Measurements from ENCODE around the gene UQCC5. TPM values are rescaled to one million over a fixed set of nuclear protein-coding genes. Genes with fewer than 3 reads are reported as not detected.

UQCC5 gene
- total RNA-seq, 1 donor from 2014 or later: 65.8 TPM

- intact Hi-C loops (cut with micrococcal nuclease): no loop called here
These were observed 3.4 kb upstream of the UQCC5 start for GRCh38 chr3:52532838-52533622.

GRCh38 chr3:52533623-52534280 is 2.7 kb upstream of the UQCC5 start, which contains the start of gene NT5DC2:
TSS of gene NT5DC2 (minus strand) at chr3:52533857. CDS start at chr3:52533737, 120 bp downstream.
- Histone ChIP-seq H3K9me3 (replicated peaks) (no peaks in the 10 kb centered on the region), H3K36me3 (no peaks in the 10 kb centered on the region), H3K4me3 (peak within 1 kb of the TSS; percentile 82), H3K27ac (replicated peaks) (peak within 1 kb of the TSS; percentile 97), H3K27me3 (ENCODE audit: low read depth) (no peaks in the 10 kb centered on the region), H3K4me1 (peaks cover 93% of the 10 kb centered on the region)
- peak; percentile 21 for TF ChIP-seq CTCF (IDR thresholded peaks at IDR 0.05; ENCODE audit: borderline replicate concordance)
- peak; percentile 77 for DNase-seq
- intact Hi-C loops (cut with micrococcal nuclease): no loop called here

More at GRCh38 chr3:52532838-52533622, 3.4 kb upstream of the UQCC5 start:
- Histone ChIP-seq H3K27me3 (ENCODE audit: low read depth) (no peaks in the 10 kb centered on the region), H3K9me3 (replicated peaks) (no peaks in the 10 kb centered on the region), H3K36me3 (peaks cover under 1% of the 10 kb centered on the region), H3K4me1 (peaks cover 93% of the 10 kb centered on the region), H3K4me3 (peak overlapping the region; percentile 82), H3K27ac (replicated peaks) (peak overlapping the region; percentile 94)
- DNase-seq: no peak
- TF ChIP-seq CTCF (IDR thresholded peaks at IDR 0.05; ENCODE audit: borderline replicate concordance): no peak

GRCh38 chr3:52534281-52535183 is 1.9 kb upstream of the UQCC5 start:
- H3K4me1 ChIP-seq: peaks cover 93% of the 10 kb centered on the region
- H3K27me3 ChIP-seq (ENCODE audit: low read depth): no peaks in the 10 kb centered on the region
- H3K9me3 ChIP-seq (replicated peaks): no peaks in the 10 kb centered on the region
- H3K4me3 ChIP-seq: peak overlapping the region; percentile 77
- H3K36me3 ChIP-seq: no peaks in the 10 kb centered on the region
- peak overlapping the region; percentile 97 for H3K27ac ChIP-seq (replicated peaks)
- no peak for DNase-seq
- no peak for TF ChIP-seq CTCF (IDR thresholded peaks at IDR 0.05; ENCODE audit: borderline replicate concordance)
- intact Hi-C loops (cut with micrococcal nuclease): no loop called here

GRCh38 chr3:52535411-52536111 is 844 bp upstream of the UQCC5 start:
- H3K4me1 ChIP-seq: peaks cover 90% of the 10 kb centered on the region
- intact Hi-C loops (cut with micrococcal nuclease): no loop called here
- no peaks in the 10 kb centered on the region for H3K27me3 ChIP-seq (ENCODE audit: low read depth)
- no peaks in the 10 kb centered on the region for H3K9me3 ChIP-seq (replicated peaks)
- no peak for TF ChIP-seq CTCF (IDR thresholded peaks at IDR 0.05; ENCODE audit: borderline replicate concordance)
- peak overlapping the region; percentile 79 for H3K4me3 ChIP-seq
- DNase-seq: no peak
- peak overlapping the region; percentile 97 for H3K27ac ChIP-seq (replicated peaks)
- no peaks in the 10 kb centered on the region for H3K36me3 ChIP-seq

GRCh38 chr3:52536112-52536368 is 365 bp upstream of the UQCC5 start:
- Histone ChIP-seq H3K4me3 (peak overlapping the region; percentile 79), H3K36me3 (peaks cover 5% of the 10 kb centered on the region), H3K4me1 (peaks cover 88% of the 10 kb centered on the region), H3K27me3 (ENCODE audit: low read depth) (no peaks in the 10 kb centered on the region), H3K9me3 (replicated peaks) (no peaks in the 10 kb centered on the region), H3K27ac (replicated peaks) (peak overlapping the region; percentile 97)
- intact Hi-C loops (cut with micrococcal nuclease): no loop called here
- DNase-seq: no peak
- TF ChIP-seq CTCF (IDR thresholded peaks at IDR 0.05; ENCODE audit: borderline replicate concordance): no peak

Measured in left ventricle myocardium inferior (tissue), 1 donor.